Dermis blood vessel endothelial cell (primary cell): ENCODE data around the gene KANK3. TPM values are rescaled to one million over a fixed set of nuclear protein-coding genes. Genes with fewer than 3 reads are reported as not detected.
"Not testable (repeated sequence)": the region's sequence is repeated elsewhere in the genome, so short reads cannot be mapped to it uniquely, and the experiment has no call there.

Experiments used
- DNase-seq: peaks from one replicate; pipeline ENCODE4 v3.0.0; 2010
- total RNA-seq: library from RNA; depleted of rRNA; stranded (reverse); fragments of >200 nt; gene quantifications from 2 replicates; pipeline ENCODE4 v1.2.3, GENCODE V29; 2014

Gene KANK3
- total RNA-seq, 1 donor from 2014 or later: 179 TPM

- no peak for DNase-seq
These were observed 27.3 kb upstream of the KANK3 start for GRCh38 chr19:8370176-8371010.

GRCh38 chr19:8367327-8368001, 24.4 kb upstream of the KANK3 start:
- peak; percentile 85 for DNase-seq

- peak; percentile 32 for DNase-seq
These were observed 23.9 kb upstream of the KANK3 start for GRCh38 chr19:8366961-8367326.

GRCh38 chr19:8366121-8366581, 23.1 kb upstream of the KANK3 start:
- DNase-seq: peak; percentile 12

GRCh38 chr19:8363803-8364771, 21.0 kb upstream of the KANK3 start, which contains the start of gene ANGPTL4:
ANGPTL4 (plus strand) TSS chr19:8364155; CDS start chr19:8364322, 167 bp downstream.
- DNase-seq: peak; percentile 72

GRCh38 chr19:8361921-8362793, 19.1 kb upstream of the KANK3 start:
- DNase-seq: peak; percentile 99

GRCh38 chr19:8360196-8360595, 17.1 kb upstream of the KANK3 start:
- no peak for DNase-seq

- no peak for DNase-seq
These were observed 15.9 kb upstream of the KANK3 start for GRCh38 chr19:8358948-8359347.

GRCh38 chr19:8357007-8357521, 14.0 kb upstream of the KANK3 start:
- peak; percentile 13 for DNase-seq

GRCh38 chr19:8355631-8356402, 12.8 kb upstream of the KANK3 start:
- DNase-seq: peak; percentile 98

GRCh38 chr19:8352845-8353244, 9.8 kb upstream of the KANK3 start:
- not testable (repeated sequence) for DNase-seq

- DNase-seq: no peak
These were observed 9.2 kb upstream of the KANK3 start for GRCh38 chr19:8352134-8352827.

- not testable (repeated sequence) for DNase-seq
These were observed 6.7 kb upstream of the KANK3 start for GRCh38 chr19:8349629-8350372.

- DNase-seq: no peak
These were observed 402 bp upstream of the KANK3 start for GRCh38 chr19:8343483-8343844.

GRCh38 chr19:8342316-8342683, 762 bp downstream of the KANK3 start:
- DNase-seq: no peak

GRCh38 chr19:8341504-8341903, 1.6 kb downstream of the KANK3 start:
- not testable (repeated sequence) for DNase-seq

GRCh38 chr19:8340341-8341096, 2.5 kb downstream of the KANK3 start:
- peak; percentile 95 for DNase-seq

- no peak for DNase-seq
These were observed 4.2 kb downstream of the KANK3 start for GRCh38 chr19:8338835-8339234.
